GM12891 (cell line): ENCODE results near the gene MEGF10.
"Not testable (repeated sequence)": the region's sequence is repeated elsewhere in the genome, so short reads cannot be mapped to it uniquely, and the experiment has no call there.

Experiments used
- DNase-seq: peaks from one replicate; pipeline ENCODE4 v3.0.0; 2011; ENCODE audit warnings: low spot score; ENCODE audit not compliant: insufficient read length
- FAIRE-seq: peaks from 2 replicates; lab custom pipeline; 2011; peaks lifted over from hg19 to GRCh38; lab: Jason Lieb, UNC
- PAX5 ChIP-seq: IDR thresholded peaks from 2 replicates; pipeline ENCODE4 v1.6.1; 2011; ENCODE audit warnings: low read length, moderate library complexity, mild to moderate bottlenecking; ENCODE audit not compliant: insufficient read depth, severe bottlenecking
- POLR2A ChIP-seq: IDR thresholded peaks from 2 replicates; pipeline ENCODE4 v1.6.1; 2011; ENCODE audit warnings: low read depth, low read length, control low read depth
- POLR2AphosphoS5 ChIP-seq: IDR thresholded peaks from 2 replicates; pipeline ENCODE4 v1.6.1; 2011; ENCODE audit warnings: low read depth, low read length, control low read depth
- POU2F2 ChIP-seq: IDR thresholded peaks from 2 replicates; pipeline ENCODE4 v1.6.1; 2011; ENCODE audit warnings: low read depth, mild to moderate bottlenecking, control low read depth, low read length, moderate library complexity
- SPI1 ChIP-seq: IDR thresholded peaks from 2 replicates; pipeline ENCODE4 v1.6.1; 2011; ENCODE audit warnings: low read depth, low read length, control low read depth
- TAF1 ChIP-seq: IDR thresholded peaks from 2 replicates; pipeline ENCODE4 v1.6.1; 2011; ENCODE audit warnings: low read depth, low read length, control low read depth

The MEGF10 gene

GRCh38 chr5:127280491-127281220 lies 9.9 kb upstream of the MEGF10 start:
- TF ChIP-seq POLR2AphosphoS5 (no peak), TAF1 (no peak), PAX5 (no peak), POLR2A (no peak), POU2F2 (no peak), SPI1 (no peak)
- no peak for FAIRE-seq
- no peak for DNase-seq

GRCh38 chr5:127281609-127282008 lies 9.0 kb upstream of the MEGF10 start:
- FAIRE-seq (no peak), DNase-seq (no peak)
- TF ChIP-seq POLR2AphosphoS5: no peak
- TF ChIP-seq SPI1: no peak
- no peak for TF ChIP-seq TAF1
- no peak for TF ChIP-seq POLR2A
- no peak for TF ChIP-seq PAX5
- TF ChIP-seq POU2F2: no peak

- TF ChIP-seq POLR2AphosphoS5 (no peak), PAX5 (no peak), POLR2A (no peak), TAF1 (no peak), SPI1 (no peak), POU2F2 (no peak)
- FAIRE-seq (no peak), DNase-seq (no peak)
Observed at GRCh38 chr5:127288676-127289075, 1.9 kb upstream of the MEGF10 start.

GRCh38 chr5:127290946-127291693 lies 524 bp downstream of the MEGF10 start:
- DNase-seq (no peak), FAIRE-seq (no peak)

DNA sequence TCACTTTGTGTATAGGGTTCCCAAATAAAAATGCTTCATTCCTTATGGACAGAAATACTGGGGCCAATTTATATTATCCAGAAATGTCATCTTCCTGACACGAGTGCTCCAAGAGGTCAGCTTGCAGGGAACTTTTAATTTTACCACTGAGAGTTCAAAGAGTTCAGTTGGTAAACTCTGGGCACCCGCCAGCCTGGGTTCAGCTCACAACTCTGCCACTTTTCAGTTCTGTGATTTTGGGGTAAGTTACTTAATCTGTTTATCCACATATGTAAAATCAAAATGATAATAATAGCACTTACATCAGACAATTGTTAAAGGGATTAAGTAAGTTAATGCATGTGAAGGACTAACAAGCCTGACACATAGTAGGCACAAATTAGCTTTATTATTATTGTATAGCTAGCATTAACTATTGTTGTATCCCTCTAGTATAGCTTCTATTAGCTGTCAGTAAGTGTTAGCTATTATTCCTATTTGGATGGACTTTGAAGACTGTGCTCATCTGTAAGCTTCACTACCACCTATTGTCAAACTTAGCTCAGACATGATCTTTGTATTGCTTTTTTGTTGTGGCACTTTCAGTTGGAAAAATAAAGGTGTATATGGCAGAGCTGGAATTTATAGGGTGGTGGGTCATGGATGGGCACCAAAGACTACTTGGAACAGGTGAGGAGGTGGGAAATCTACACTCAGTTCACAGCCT lies 1.6 kb downstream of the MEGF10 start:
- FAIRE-seq (no peak), DNase-seq (no peak)
- no peak for TF ChIP-seq POU2F2
- no peak for TF ChIP-seq PAX5
- no peak for TF ChIP-seq POLR2AphosphoS5
- no peak for TF ChIP-seq TAF1
- no peak for TF ChIP-seq SPI1
- no peak for TF ChIP-seq POLR2A

More at GRCh38 chr5:127290946-127291693, 524 bp downstream of the MEGF10 start:
- no peak for TF ChIP-seq SPI1
- no peak for TF ChIP-seq TAF1
- no peak for TF ChIP-seq POLR2AphosphoS5
- TF ChIP-seq PAX5: no peak
- no peak for TF ChIP-seq POU2F2
- TF ChIP-seq POLR2A: no peak

GRCh38 chr5:127293373-127293772 lies 2.8 kb downstream of the MEGF10 start:
- TF ChIP-seq SPI1 (no peak), PAX5 (no peak), POU2F2 (no peak)
- DNase-seq (no peak), FAIRE-seq (no peak)

- DNase-seq (no peak), FAIRE-seq (no peak)
- TF ChIP-seq TAF1 (no peak), POU2F2 (no peak), POLR2AphosphoS5 (no peak), PAX5 (no peak), POLR2A (no peak), SPI1 (no peak)
Observed at GRCh38 chr5:127294829-127295228, 4.2 kb downstream of the MEGF10 start.

- no peak for FAIRE-seq
- no peak for DNase-seq
- TF ChIP-seq POLR2AphosphoS5 (no peak), POU2F2 (no peak), SPI1 (no peak), TAF1 (no peak), POLR2A (no peak), PAX5 (no peak)
Observed at GRCh38 chr5:127295454-127295853, 4.9 kb downstream of the MEGF10 start.

DNA sequence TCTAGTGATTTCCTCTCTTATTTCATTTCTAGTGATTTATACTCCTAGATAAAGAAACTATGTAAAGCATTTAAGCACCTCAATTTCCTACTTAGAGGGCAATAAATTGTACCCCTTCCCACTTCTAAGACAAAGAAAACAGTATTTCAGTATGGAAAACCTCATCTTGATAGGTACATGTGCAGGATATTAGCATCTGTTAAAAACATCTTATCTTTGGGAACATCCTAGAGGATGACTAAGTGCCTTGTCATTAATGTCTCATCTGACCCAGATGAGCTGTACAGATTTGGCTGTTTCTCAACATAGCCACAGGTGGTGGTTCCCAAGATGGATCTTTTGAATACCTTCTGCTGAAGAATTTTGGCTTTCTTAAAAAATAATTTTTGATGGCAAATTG lies 5.7 kb downstream of the MEGF10 start:
- DNase-seq (no peak), FAIRE-seq (no peak)
- TF ChIP-seq PAX5 (no peak), POLR2AphosphoS5 (no peak), SPI1 (no peak), POLR2A (no peak)

DNA sequence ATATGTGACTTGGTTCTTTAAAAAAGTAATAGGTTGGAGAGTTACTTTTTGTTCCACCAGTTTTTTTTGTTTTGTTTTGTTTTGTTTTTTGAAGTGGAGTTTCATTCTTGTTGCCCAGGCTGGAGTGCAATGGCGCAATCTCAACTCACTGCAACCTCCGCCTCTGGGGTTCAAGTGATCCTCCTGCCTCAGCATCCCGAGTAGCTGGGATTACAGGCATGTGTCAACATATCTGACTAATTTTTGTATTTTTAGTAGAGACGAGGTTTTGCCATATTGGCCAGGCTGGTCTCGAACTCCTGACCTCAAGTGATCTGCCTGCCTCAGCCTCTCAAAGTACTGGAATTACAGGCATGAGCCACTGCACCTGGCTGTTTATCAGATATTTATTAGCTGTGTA lies 6.3 kb downstream of the MEGF10 start:
- not testable (repeated sequence) for FAIRE-seq

More for the DNA sequence above, 6.3 kb downstream of the MEGF10 start:
- not testable (repeated sequence) for DNase-seq
